Subcutaneous adipose tissue (tissue), 4 donors: Measurements from ENCODE around the gene SENP2. TPM values are rescaled to one million over a fixed set of nuclear protein-coding genes. Genes with fewer than 3 reads are reported as not detected.

Source experiments
- CTCF ChIP-seq: fragments of 450-650 bp; IDR thresholded peaks from one replicate; pipeline ENCODE4 v1.5.1; 2016; ENCODE audit warnings: low read depth, mild to moderate bottlenecking, control low read depth, antibody characterized with exemption, moderate library complexity
- total RNA-seq, 4 donors: library from RNA; depleted of rRNA; stranded (reverse); fragments of >200 nt; gene quantifications; one replicate each; pipeline ENCODE4 v1.1.0, GENCODE V29; 2016

The SENP2 gene
- 10 to 100 TPM; 31.4 to 48.6 (median 40.2) TPM for total RNA-seq

GRCh38 chr3:185585859-185586685 is at the start of gene SENP2:
Gene SENP2 (plus strand): TSS chr3:185586295. CDS start chr3:185586414, 119 bp downstream.
- no peak for TF ChIP-seq CTCF

GRCh38 chr3:185537369-185537970 is 48.6 kb upstream of the SENP2 start:
- no peak for TF ChIP-seq CTCF

- TF ChIP-seq CTCF: no peak
Observed at GRCh38 chr3:185539934-185540333, 46.2 kb upstream of the SENP2 start.

- no peak for TF ChIP-seq CTCF
Observed at GRCh38 chr3:185540695-185541094, 45.4 kb upstream of the SENP2 start.

- TF ChIP-seq CTCF: no peak
Observed at GRCh38 chr3:185549122-185549521, 37.0 kb upstream of the SENP2 start.

GRCh38 chr3:185549651-185550111 is 36.4 kb upstream of the SENP2 start:
- TF ChIP-seq CTCF: no peak

- no peak for TF ChIP-seq CTCF
Observed at GRCh38 chr3:185552358-185552877, 33.7 kb upstream of the SENP2 start, which contains the start of gene LIPH. Gene LIPH (minus strand): TSS chr3:185552588. CDS start chr3:185552471, 117 bp downstream.
